HCT116 (cell line): ENCODE measurements around the gene YEATS4. TPM values are rescaled to one million over a fixed set of nuclear protein-coding genes. Genes with fewer than 3 reads are reported as not detected.
"Not testable (repeated sequence)": the region's sequence is repeated elsewhere in the genome, so short reads cannot be mapped to it uniquely, and the experiment has no call there.

ENCODE experiments used
- ATAC-seq: fragments of 200-7000 bp; cut with Tn5 transposase; 2 replicates; pipeline ENCODE4 v1.9.1; 2020; ENCODE audit warnings: mild to moderate bottlenecking, moderate library complexity
- BruUV-seq: library from RNA; stranded (reverse); fragments of 400-500 nt; replicated peaks from 2 replicates; lab custom pipeline; 2021; lab: Mats Ljungman, UMichigan
- CTCF ChIA-PET: fragments of 300-600 bp; sonication (Branson Sonifier 250); formaldehyde crosslinking; loops from one replicate; lab custom pipeline; 2021; ENCODE audit warnings: antibody characterized with exemption; lab: Charles Lee
- POLR2A ChIA-PET: fragments of 300-600, 350-600 bp; sonication (Branson Sonifier 250); formaldehyde crosslinking; loops from one replicate; lab custom pipeline; 2021; ENCODE audit warnings: antibody characterized with exemption; lab: Charles Lee
- RAD21 ChIA-PET, 2 experiments: fragments of 300-600 bp; sonication (Branson Sonifier 250); formaldehyde crosslinking; loops; one replicate each; lab custom pipeline; 2023; ENCODE audit warnings: low total read pairs in 2 of 2; ENCODE audit not compliant: uncharacterized antibody in 2 of 2, unreplicated experiment in 2 of 2, low non-redundant PET in 1 of 2; lab: Charles Lee
- DNase-seq: peaks from one replicate; pipeline ENCODE4 v3.0.0-alpha.2; 2010; ENCODE audit warnings: low read depth, low spot score
- H2AFZ ChIP-seq: fragments of 200-600 bp; shearing (Covaris generic), sonication (generic); 2 replicates; pipeline ENCODE4 v1.6.1; 2017; ENCODE audit warnings: low read depth, mixed run types, mixed read lengths, antibody characterized with exemption, low read length; ENCODE audit not compliant: poor library complexity, severe bottlenecking
- H3K27ac ChIP-seq: 2 replicates; pipeline ENCODE4 v1.5.1; 2012; ENCODE audit warnings: low read depth, low read length
- H3K27me3 ChIP-seq: fragments of 200-600 bp; sonication (generic); 2 replicates; pipeline ENCODE4 v1.6.1; 2016; ENCODE audit warnings: mixed run types, low read length, mixed read lengths; ENCODE audit not compliant: insufficient read depth
- H3K36me3 ChIP-seq, 2 experiments: fragments of 200-500 bp in 1 of 2; fragments of 200-600 bp in 1 of 2; sonication (Bioruptor generic) in 1 of 2; sonication (generic) in 1 of 2; 2 replicates each; pipeline versions ENCODE4 v1.5.1 to v1.6.1; 2014 to 2016; ENCODE audit warnings: low read length in 2 of 2, inconsistent platforms in 1 of 2, mixed read lengths in 1 of 2, mixed run types in 1 of 2; ENCODE audit not compliant: insufficient read depth in 2 of 2, control insufficient read depth in 1 of 2
- H3K4me1 ChIP-seq, 2 experiments: fragments of 200-600 bp in 1 of 2; sonication (generic) in 1 of 2; 2 replicates each; pipeline versions ENCODE4 v1.5.1 to v1.6.1; 2012 to 2017; ENCODE audit warnings: low read length in 2 of 2, inconsistent platforms in 1 of 2, mild to moderate bottlenecking in 1 of 2, mixed read lengths in 1 of 2, mixed run types in 1 of 2, moderate library complexity in 1 of 2; ENCODE audit not compliant: insufficient read depth in 2 of 2, control insufficient read depth in 1 of 2
- H3K4me2 ChIP-seq: fragments of 200-600 bp; sonication (generic); 2 replicates; pipeline ENCODE4 v1.6.1; 2017; ENCODE audit warnings: mixed run types, low read length, mixed read lengths
- H3K4me3 ChIP-seq, 2 experiments: fragments of 200-600 bp in 1 of 2; sonication (generic) in 1 of 2; replicated peaks in 1 of 2; 2 replicates each; pipeline ENCODE4 v1.5.1; 2011 to 2016; ENCODE audit warnings: low read length in 2 of 2, control low read depth in 1 of 2, low read depth in 1 of 2, mild to moderate bottlenecking in 1 of 2, mixed read lengths in 1 of 2, mixed run types in 1 of 2
- H3K79me2 ChIP-seq: fragments of 200-600 bp; sonication (generic); 2 replicates; pipeline ENCODE4 v1.6.1; 2017; ENCODE audit warnings: mild to moderate bottlenecking, mixed run types, low read length, moderate library complexity, mixed read lengths; ENCODE audit not compliant: insufficient read depth
- H3K9ac ChIP-seq: fragments of 200-600 bp; sonication (generic); 2 replicates; pipeline ENCODE4 v1.6.1; 2016; ENCODE audit warnings: low read length, mixed read lengths
- H3K9me2 ChIP-seq: fragments of 200-600 bp; sonication (generic), shearing (Covaris generic); 2 replicates; pipeline ENCODE4 v1.6.1; 2017; ENCODE audit warnings: mixed run types, mild to moderate bottlenecking, moderate library complexity; ENCODE audit not compliant: insufficient read depth
- H3K9me3 ChIP-seq, 2 experiments: fragments of 200-500 bp in 1 of 2; fragments of 200-600 bp in 1 of 2; sonication (Bioruptor generic) in 1 of 2; sonication (generic) in 1 of 2; 2 replicates each; pipeline ENCODE4 v1.6.1; 2014 to 2017; ENCODE audit warnings: low read length in 2 of 2, mixed read lengths in 2 of 2, inconsistent platforms in 1 of 2, low read depth in 1 of 2, mild to moderate bottlenecking in 1 of 2, mixed run types in 1 of 2, moderate library complexity in 1 of 2; ENCODE audit not compliant: control insufficient read depth in 1 of 2, insufficient read depth in 1 of 2
- H4K20me1 ChIP-seq: fragments of 200-600 bp; sonication (generic), shearing (Covaris generic); 2 replicates; pipeline ENCODE4 v1.6.1; 2017; ENCODE audit warnings: mixed run types, mild to moderate bottlenecking, moderate library complexity; ENCODE audit not compliant: insufficient read depth
- ATF3 ChIP-seq: IDR thresholded peaks from 2 replicates; pipeline ENCODE4 v1.6.1; 2012
- CBX3 ChIP-seq: IDR thresholded peaks from 2 replicates; pipeline ENCODE4 v1.6.1; 2012; ENCODE audit warnings: low read depth
- EGR1 ChIP-seq: IDR thresholded peaks from 2 replicates; pipeline ENCODE4 v1.6.1; 2012; ENCODE audit warnings: low read depth
- EZH2phosphoT487 ChIP-seq: fragments of 200-600 bp; IDR thresholded peaks from 2 replicates; pipeline ENCODE4 v1.6.1; 2018; ENCODE audit warnings: antibody characterized with exemption, borderline replicate concordance
- FOSL1 ChIP-seq: IDR thresholded peaks from 2 replicates; pipeline ENCODE4 v1.6.1; 2012; ENCODE audit warnings: low read depth
- POLR2AphosphoS5 ChIP-seq: IDR thresholded peaks from 2 replicates; pipeline ENCODE4 v1.6.1; 2011; ENCODE audit warnings: mild to moderate bottlenecking, low read depth, low read length, moderate library complexity
- RAD21 ChIP-seq: IDR thresholded peaks from 2 replicates; pipeline ENCODE4 v1.6.1; 2012; ENCODE audit warnings: low read depth, mild to moderate bottlenecking
- REST ChIP-seq: IDR thresholded peaks from 2 replicates; pipeline ENCODE4 v1.6.1; 2012; ENCODE audit warnings: low read depth
- SP1 ChIP-seq: IDR thresholded peaks from 2 replicates; pipeline ENCODE4 v1.6.1; 2012; ENCODE audit warnings: low read depth
- YY1 ChIP-seq: IDR thresholded peaks from 2 replicates; pipeline ENCODE4 v1.6.1; 2011; ENCODE audit warnings: low read length, low read depth, moderate library complexity, mild to moderate bottlenecking; ENCODE audit not compliant: insufficient replicate concordance; ENCODE audit errors: extremely low read depth
- intact Hi-C: fragments of 100-400 bp; cut with micrococcal nuclease; formaldehyde crosslinking; loops from 2 replicates; pipeline ENCODE4 v1.10.0; 2022
- total RNA-seq: library from RNA; stranded (reverse); gene quantifications from one replicate; pipeline ENCODE4 v1.2.1, GENCODE V29; 2021; ENCODE audit not compliant: unreplicated experiment

The YEATS4 gene
- total RNA-seq, 1 experiment from 2014 or later, result 32.0 TPM

GRCh38 chr12:69359531-69360347, at the start of gene YEATS4 (continued):
- TF ChIP-seq YY1 (peak; percentile 24), FOSL1 (no peak), CBX3 (no peak; the same call in 1 of the 2 replicates), SP1 (peak; percentile 45; the same call in 1 of the 2 replicates), ATF3 (no peak; the same call in 1 of the 2 replicates), EZH2phosphoT487 (no peak)

GRCh38 chr12:69313209-69313608, 46.3 kb upstream of the YEATS4 start:
- no peak overlapping the region for H3K9ac ChIP-seq
- no peaks in the 10 kb centered on the region for H3K9me2 ChIP-seq
- intact Hi-C loops, result no loop called here
- TF ChIP-seq REST, result no peak
- no peak for TF ChIP-seq EGR1
- TF ChIP-seq EZH2phosphoT487, result no peak
- TF ChIP-seq RAD21, result no peak
- TF ChIP-seq POLR2AphosphoS5, result no peak
- TF ChIP-seq, all 23 proteins: peak for 0
- H2AFZ ChIP-seq, result no peak overlapping the region
- no peak for DNase-seq
- no peak overlapping the region for H3K4me3 ChIP-seq
- no peak overlapping the region for H3K4me2 ChIP-seq
- ChIA-PET CTCF (no interaction called here), RAD21 (no interaction called here), POLR2A (no interaction called here)
- no TSS peak for BruUV-seq
- no peaks in the 10 kb centered on the region for H3K36me3 ChIP-seq
- no peak overlapping the region for H3K27ac ChIP-seq
- H3K27me3 ChIP-seq, result no peaks in the 10 kb centered on the region
- ATAC-seq, result no peak
- no peaks in the 10 kb centered on the region for H3K9me3 ChIP-seq
- H3K4me1 ChIP-seq, result no peaks in the 10 kb centered on the region
- H4K20me1 ChIP-seq, result no peaks in the 10 kb centered on the region
- H3K79me2 ChIP-seq, result no peaks in the 10 kb centered on the region

GRCh38 chr12:69316784-69317183, 42.8 kb upstream of the YEATS4 start:
- H4K20me1 ChIP-seq, H3K9ac ChIP-seq, intact Hi-C loops, H3K4me1 ChIP-seq, POLR2A ChIA-PET, H3K4me3 ChIP-seq, DNase-seq, ATAC-seq, RAD21 ChIA-PET, H3K9me2 ChIP-seq, H3K27me3 ChIP-seq, H3K27ac ChIP-seq, H3K36me3 ChIP-seq, H3K79me2 ChIP-seq, H3K4me2 ChIP-seq, BruUV-seq, H2AFZ ChIP-seq, H3K9me3 ChIP-seq, CTCF ChIA-PET: not testable (repeated sequence)
